Umbilical cord (tissue), 2 donors: ENCODE data around the gene SMIM3. TPM values are rescaled to one million over a fixed set of nuclear protein-coding genes. Genes with fewer than 3 reads are reported as not detected.
"Not testable (repeated sequence)": the region's sequence is repeated elsewhere in the genome, so short reads cannot be mapped to it uniquely, and the experiment has no call there.

Source experiments
- DNase-seq: peaks from one replicate; pipeline ENCODE4 v3.0.0-alpha.2; 2015; ENCODE audit warnings: low spot score
- total RNA-seq: library from RNA; depleted of rRNA; stranded (reverse); fragments of >200 nt; gene quantifications from one replicate; pipeline ENCODE4 v1.2.3, GENCODE V29; 2014; ENCODE audit warnings: low replicate concordance; ENCODE audit not compliant: insufficient read depth

Gene SMIM3
- 59.5 TPM for total RNA-seq

- DNase-seq: peak; percentile 92
These were observed at the start of gene SMIM3 for GRCh38 chr5:150778517-150779396. Gene SMIM3 (plus strand): TSS chr5:150778757. CDS start chr5:150795441, 16,684 bp downstream.

- no peak for DNase-seq
These were observed 48.7 kb upstream of the SMIM3 start for GRCh38 chr5:150729859-150730258.

GRCh38 chr5:150731669-150732242 lies 46.8 kb upstream of the SMIM3 start:
- peak; percentile 76 for DNase-seq

GRCh38 chr5:150734579-150735384 lies 43.8 kb upstream of the SMIM3 start:
- peak; percentile 26 for DNase-seq

- DNase-seq: no peak
These were observed 39.7 kb upstream of the SMIM3 start for GRCh38 chr5:150738862-150739261.

- DNase-seq: no peak
These were observed 37.6 kb upstream of the SMIM3 start for GRCh38 chr5:150740992-150741391.

- DNase-seq: peak; percentile 67
These were observed 36.0 kb upstream of the SMIM3 start for GRCh38 chr5:150742455-150743141.

- not testable (repeated sequence) for DNase-seq
These were observed 35.4 kb upstream of the SMIM3 start for GRCh38 chr5:150743142-150743488.

GRCh38 chr5:150750469-150750868 lies 28.1 kb upstream of the SMIM3 start:
- DNase-seq: no peak

- DNase-seq: no peak
These were observed 27.3 kb upstream of the SMIM3 start for GRCh38 chr5:150751096-150751891.

GRCh38 chr5:150753463-150753862 lies 25.1 kb upstream of the SMIM3 start:
- no peak for DNase-seq

GRCh38 chr5:150753863-150754262 lies 24.7 kb upstream of the SMIM3 start:
- no peak for DNase-seq

GRCh38 chr5:150757087-150757649 lies 21.4 kb upstream of the SMIM3 start:
- no peak for DNase-seq

- DNase-seq: no peak
These were observed 20.4 kb upstream of the SMIM3 start for GRCh38 chr5:150758203-150758530.

- peak; percentile 100 for DNase-seq
These were observed 19.8 kb upstream of the SMIM3 start, which contains the start of gene DCTN4 for GRCh38 chr5:150758531-150759333. Gene DCTN4 (minus strand): TSS chr5:150759017. CDS start chr5:150758993, 24 bp downstream.

GRCh38 chr5:150759334-150759583 lies 19.3 kb upstream of the SMIM3 start:
- no peak for DNase-seq

- DNase-seq: no peak
These were observed 16.3 kb upstream of the SMIM3 start for GRCh38 chr5:150762211-150762610.

GRCh38 chr5:150763023-150763769 lies 15.4 kb upstream of the SMIM3 start:
- peak; percentile 78 for DNase-seq

GRCh38 chr5:150764530-150764929 lies 14.0 kb upstream of the SMIM3 start:
- DNase-seq: no peak
